PFSK-1 (cell line): ENCODE results near the gene HEBP1.

Source experiments
- POLR2AphosphoS5 ChIP-seq: IDR thresholded peaks from 2 replicates; pipeline ENCODE4 v1.6.1; 2012; ENCODE audit warnings: low read depth, mild to moderate bottlenecking, control low read depth, low read length, moderate library complexity
- TAF1 ChIP-seq: IDR thresholded peaks from 2 replicates; pipeline ENCODE4 v1.6.1; 2012; ENCODE audit warnings: low read length, control low read depth, borderline replicate concordance; ENCODE audit not compliant: insufficient read depth
- TF ChIP-seq, protein P1 (sequence below), 2 experiments: IDR thresholded peaks; 2 replicates each; pipeline versions ENCODE4 v1.6.1 to v1.8.0; 2011 to 2012; ENCODE audit warnings: low read depth in 2 of 2, low read length in 2 of 2, control low read depth in 1 of 2, inconsistent platforms in 1 of 2, mild to moderate bottlenecking in 1 of 2, moderate library complexity in 1 of 2; ENCODE audit not compliant: insufficient read depth in 1 of 2

GRCh38 chr12:12979126-12979525 is 20.9 kb downstream of the HEBP1 start:
- TF ChIP-seq, protein P1, sequence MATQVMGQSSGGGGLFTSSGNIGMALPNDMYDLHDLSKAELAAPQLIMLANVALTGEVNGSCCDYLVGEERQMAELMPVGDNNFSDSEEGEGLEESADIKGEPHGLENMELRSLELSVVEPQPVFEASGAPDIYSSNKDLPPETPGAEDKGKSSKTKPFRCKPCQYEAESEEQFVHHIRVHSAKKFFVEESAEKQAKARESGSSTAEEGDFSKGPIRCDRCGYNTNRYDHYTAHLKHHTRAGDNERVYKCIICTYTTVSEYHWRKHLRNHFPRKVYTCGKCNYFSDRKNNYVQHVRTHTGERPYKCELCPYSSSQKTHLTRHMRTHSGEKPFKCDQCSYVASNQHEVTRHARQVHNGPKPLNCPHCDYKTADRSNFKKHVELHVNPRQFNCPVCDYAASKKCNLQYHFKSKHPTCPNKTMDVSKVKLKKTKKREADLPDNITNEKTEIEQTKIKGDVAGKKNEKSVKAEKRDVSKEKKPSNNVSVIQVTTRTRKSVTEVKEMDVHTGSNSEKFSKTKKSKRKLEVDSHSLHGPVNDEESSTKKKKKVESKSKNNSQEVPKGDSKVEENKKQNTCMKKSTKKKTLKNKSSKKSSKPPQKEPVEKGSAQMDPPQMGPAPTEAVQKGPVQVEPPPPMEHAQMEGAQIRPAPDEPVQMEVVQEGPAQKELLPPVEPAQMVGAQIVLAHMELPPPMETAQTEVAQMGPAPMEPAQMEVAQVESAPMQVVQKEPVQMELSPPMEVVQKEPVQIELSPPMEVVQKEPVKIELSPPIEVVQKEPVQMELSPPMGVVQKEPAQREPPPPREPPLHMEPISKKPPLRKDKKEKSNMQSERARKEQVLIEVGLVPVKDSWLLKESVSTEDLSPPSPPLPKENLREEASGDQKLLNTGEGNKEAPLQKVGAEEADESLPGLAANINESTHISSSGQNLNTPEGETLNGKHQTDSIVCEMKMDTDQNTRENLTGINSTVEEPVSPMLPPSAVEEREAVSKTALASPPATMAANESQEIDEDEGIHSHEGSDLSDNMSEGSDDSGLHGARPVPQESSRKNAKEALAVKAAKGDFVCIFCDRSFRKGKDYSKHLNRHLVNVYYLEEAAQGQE (IDR thresholded peaks at IDR 0.05; ENCODE audit: insufficient read depth in 1 of 2, low read depth in 2 of 2, low read length in 2 of 2): no peak
- TF ChIP-seq POLR2AphosphoS5 (no peak), TAF1 (no peak)
